Fibroblast of lung (primary cell): Measurements from ENCODE around the gene CSK.

Source experiments
- CTCF ChIP-seq, 2 donors: IDR thresholded peaks in 1 of 2; conservative IDR thresholded peaks in 1 of 2; 1 replicate in 1 of 2; 2 replicates in 1 of 2; pipeline ENCODE4 v1.5.1; 2011 to 2012; ENCODE audit warnings: low read length in 2 of 2, control low read depth in 1 of 2, inconsistent platforms in 1 of 2, low read depth in 1 of 2, mild to moderate bottlenecking in 1 of 2
- EZH2 ChIP-seq: IDR thresholded peaks from 2 replicates; pipeline ENCODE4 v1.5.1; 2012; ENCODE audit warnings: low read length, control low read depth, mild to moderate bottlenecking; ENCODE audit errors: missing control alignments

- TF ChIP-seq EZH2, result no peak
- no peak for TF ChIP-seq CTCF (conservative IDR thresholded peaks at IDR 0.05 in 1 of 2, IDR thresholded peaks at IDR 0.05 in 1 of 2; ENCODE audit: low read depth in 1 of 2, low read length in 2 of 2)
Measured at GRCh38 chr15:74833376-74834107, 51.7 kb downstream of the CSK start.
